Left renal pelvis (tissue), 4 donors: ENCODE measurements around the gene SOCS3. TPM values are rescaled to one million over a fixed set of nuclear protein-coding genes. Genes with fewer than 3 reads are reported as not detected.
"Not testable (repeated sequence)": the region's sequence is repeated elsewhere in the genome, so short reads cannot be mapped to it uniquely, and the experiment has no call there.

Experiments
- DNase-seq, 4 donors: peaks; one replicate each; pipeline ENCODE4 v3.0.0-alpha.2; 2013; ENCODE audit warnings: low read depth in 4 of 4, low spot score in 3 of 4
- polyA plus RNA-seq, 4 donors: library from polyadenylated mRNA; unstranded; fragments of 120-200 nt; gene quantifications; one replicate each; pipeline ENCODE4 v1.2.1, GENCODE V29; 2013; ENCODE audit not compliant: insufficient read length in 4 of 4

Gene SOCS3
- polyA plus RNA-seq, 4 donors: 7.4 to 384 (median 7.6) TPM

DNA sequence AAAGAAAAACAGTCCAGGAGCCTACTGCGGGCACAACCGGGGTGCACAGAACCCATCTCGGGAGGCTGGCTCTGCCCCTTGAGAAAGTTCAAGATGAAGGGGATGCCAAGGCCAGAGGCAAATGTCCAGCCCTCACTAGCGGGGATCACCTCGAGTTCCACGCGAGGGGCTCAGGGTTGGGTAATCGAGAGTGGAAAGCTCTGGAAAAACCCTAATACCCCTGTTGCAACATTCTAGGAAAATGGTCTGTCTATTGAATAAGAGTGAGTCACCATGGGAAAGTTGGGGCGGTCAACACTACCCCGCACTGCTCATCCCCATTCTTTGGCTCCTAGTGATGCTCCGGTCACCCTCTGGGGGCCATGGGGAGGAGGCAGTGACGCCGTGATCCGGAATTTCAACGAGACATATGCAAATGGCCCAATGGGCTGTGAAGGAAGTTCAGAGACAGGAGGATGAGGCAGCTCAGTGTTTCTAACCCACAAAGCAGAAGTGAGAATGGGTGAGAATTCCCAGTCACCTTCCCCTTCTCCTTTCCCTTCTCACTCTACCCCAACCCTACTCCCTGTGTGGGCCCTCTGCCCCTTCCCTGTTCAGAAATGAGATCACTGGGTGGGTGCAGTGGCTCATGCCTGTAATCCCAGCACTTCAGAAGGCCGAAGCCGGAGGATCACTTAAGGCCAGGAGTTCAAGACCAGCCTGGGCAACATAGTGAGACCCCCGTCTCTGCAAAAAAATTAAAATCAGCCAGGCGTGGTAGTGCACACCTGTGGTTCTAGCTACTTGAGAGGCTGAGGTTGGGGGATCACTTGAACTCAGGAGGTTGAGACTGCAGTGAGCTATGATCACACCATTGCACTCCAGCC lies 22.4 kb downstream of the SOCS3 start:
- DNase-seq: no peak

DNA sequence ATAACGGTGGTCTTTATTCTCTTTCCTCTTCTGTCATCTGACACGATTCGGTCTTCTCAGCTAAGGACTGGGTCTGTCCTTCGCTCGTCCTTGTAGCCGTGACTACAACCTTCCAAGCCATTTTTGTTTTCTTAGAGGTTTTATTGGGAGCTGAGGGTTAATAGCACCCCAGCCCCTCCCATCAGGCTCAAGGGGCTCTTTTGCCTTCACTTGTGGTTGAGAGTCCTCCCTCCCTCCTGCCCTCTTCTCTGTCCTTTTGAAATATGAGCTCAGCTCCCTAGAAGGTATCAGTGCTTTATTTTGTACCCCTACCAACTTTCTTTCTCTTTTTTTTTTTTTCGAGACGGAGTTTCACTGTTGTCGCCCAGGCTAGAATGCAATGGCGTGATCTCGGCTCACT lies 24.7 kb downstream of the SOCS3 start:
- DNase-seq: no peak

DNA sequence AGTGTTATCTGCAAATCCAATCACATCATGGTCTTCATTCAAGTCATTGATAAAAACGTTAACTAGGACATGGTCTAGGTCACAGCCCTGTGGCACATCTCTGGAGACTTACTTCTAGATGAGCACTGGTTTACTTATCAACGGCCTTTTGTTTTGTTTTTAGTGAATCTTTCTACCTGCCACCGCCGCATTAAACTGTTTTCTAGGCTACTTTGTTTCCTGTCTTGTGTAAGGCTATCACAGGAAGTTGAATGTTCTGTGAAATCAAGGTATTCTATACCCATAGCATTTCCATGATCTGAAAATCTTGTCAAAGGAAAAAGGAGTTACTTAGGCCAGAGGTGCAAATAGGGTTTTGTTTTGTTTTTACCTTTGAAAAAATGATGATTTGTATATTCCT lies 26.9 kb downstream of the SOCS3 start:
- DNase-seq: no peak

DNA sequence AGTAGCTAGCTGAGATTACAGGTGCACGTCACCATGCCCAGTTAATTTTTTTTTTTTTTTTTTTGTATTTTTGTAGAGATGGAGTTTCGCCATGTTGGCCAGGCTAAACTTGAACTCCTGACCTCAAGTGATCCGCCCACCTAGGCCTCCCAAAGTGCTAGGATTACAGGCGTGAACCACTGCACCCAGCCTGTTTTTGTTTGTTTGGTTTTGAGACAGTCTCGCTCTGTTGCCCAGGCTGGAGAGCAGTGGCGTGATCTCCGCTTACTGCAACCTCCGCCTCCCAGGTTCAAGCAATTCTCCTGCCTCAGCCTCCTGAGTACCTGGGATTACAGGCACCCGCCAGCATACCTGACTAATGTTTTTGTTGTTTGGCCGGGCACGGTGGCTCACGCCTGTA lies 28.5 kb downstream of the SOCS3 start:
- DNase-seq: not testable (repeated sequence)

DNA sequence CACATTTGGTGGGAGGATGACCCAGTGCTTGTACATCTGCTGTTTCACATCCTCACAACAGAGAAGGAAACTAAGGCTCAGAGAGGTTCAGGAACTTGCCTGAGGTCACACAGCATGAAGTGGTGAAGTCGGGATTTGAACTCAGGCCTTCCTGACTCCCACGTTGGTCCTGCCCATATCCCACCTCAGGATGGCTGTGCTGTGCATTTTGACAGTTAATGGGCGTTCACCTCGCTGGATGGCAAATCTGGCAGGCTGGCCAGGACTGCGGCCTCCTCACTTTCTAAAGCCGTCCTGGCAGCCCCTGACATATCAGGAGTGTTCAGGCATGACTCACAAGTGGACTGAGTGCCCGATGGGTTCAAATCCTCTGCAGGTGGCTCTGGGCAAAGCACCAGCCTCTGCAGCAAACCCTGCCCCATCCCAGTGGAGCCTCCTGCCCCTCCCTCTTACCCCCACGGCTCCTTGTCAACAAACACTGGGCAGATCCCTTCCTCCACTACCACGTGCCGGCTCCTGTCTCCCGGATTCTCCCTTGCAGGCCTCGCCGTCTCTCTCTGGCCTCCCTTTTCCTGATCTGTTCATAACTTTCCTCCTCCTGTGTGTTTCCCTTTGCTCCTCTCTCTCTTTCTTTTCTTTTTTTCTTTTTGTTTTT lies 29.2 kb downstream of the SOCS3 start:
- DNase-seq: no peak

DNA sequence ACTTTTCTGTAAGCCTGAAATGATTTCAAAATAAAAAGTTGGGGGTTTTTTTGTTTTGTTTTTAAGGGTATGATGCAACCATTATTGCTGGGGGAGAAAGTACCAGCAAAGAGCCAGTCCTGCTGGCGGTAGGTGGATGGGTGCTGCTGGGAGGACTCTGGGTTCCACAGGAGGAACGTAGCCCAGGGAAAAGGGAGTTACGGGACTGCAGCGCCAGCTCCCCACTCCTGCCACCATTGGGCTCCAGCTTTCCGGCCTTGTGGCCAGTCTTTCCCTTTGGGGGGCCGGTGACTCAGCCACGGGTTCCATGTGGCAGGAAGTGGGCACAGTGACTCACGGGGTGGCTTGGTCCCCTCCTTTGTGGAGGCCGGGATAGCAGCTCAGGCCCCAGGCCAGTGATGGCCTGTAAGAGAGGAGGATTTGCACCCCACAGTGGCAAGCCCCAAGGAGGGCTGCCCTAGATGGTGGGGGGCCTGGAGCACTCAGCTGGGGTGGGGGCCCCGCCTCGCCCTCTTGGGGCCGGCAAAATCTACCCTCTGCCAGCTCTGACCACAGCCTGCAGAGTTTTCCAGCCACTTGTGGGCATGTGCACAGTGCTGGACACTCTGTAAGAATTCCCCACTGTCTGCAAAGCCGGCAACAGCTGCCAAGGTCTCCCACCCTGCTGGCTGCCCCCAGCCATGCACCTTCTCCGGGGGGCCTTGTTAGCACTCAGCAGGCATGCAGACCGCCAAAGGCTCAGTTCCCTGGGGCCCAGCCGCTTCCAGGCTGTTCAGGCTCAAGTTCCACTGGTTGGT lies 30.4 kb downstream of the SOCS3 start:
- DNase-seq: no peak

DNA sequence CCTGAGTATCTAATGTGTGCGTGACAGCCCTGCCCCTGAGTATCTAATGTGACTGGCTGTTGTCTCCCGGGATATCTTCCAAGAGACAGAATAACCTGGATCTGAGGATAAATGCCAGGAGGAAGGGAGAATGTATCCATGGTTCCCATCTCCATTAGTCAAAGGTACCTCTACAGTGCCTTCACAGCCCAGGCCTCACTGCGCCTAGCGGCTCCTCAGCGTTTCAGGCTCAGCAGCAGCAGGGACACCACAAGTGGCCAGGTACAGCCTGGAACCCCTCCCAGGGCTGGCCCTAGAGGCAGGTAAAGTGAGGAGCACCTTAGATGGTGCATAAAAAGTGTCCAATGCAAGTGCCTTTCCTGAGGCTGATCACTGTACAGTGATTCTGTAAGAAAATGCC lies 32.0 kb downstream of the SOCS3 start:
- no peak for DNase-seq

DNA sequence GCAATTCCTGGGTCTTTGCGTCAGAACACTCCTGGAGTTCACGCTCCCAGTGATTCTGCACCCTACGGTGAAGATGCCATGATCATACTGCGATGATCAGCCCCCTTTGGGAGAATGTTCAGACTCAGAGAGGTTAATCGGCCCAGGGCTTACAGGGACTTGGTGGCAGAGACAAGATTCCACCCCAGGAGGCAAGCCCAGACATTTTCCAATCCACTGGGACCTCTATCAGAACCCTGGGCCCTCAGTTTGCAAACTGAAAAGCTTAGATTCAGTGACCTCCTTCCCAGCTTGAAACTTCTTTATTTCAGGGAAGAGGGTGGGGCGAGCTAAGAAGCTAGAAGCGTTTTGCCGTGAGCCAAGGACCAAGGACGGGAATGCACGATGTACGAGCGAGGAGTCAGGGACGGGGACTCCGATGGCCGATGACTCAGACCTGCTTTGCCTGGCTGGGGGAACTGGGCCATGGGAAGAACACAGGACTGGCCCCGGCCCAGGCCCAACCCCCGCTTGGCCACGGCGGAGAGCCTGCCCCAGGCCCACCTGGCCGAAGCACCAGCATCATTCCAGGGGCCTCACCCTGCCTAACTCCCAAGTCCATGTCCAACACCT lies 34.7 kb downstream of the SOCS3 start:
- DNase-seq: no peak

DNA sequence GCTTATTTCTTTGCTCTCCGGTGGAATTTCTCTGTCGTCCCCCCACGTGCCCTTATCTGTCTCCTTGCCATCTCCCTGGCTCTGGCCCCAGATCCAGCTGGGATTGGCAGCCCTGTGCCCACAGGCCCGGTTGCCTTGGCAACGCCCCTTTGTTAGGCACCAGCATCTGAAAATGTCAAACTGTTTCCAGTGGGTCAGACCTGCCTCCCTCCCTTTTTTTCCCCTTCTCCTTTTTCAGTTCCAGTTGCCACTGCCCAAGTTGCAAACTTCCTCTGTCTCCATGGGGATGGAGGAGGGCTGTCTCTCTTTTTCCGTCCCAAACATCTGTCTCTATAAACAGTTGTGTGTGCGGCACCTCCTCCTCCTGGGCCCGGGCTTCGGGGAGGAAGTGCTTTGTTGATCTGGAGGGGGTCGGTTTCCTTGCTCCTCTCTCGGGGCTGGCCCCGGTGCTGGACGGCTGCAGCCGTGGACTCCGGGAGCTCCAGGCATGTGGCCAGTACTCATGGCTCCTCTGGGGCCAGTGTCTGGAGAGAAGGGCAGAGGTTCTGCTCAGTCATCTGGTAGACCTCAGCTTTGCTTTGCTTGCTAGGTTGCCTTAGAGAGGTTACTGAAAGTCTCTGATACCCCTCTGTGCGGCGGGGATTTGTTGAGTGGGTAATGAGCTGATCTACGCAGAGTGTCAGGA lies 35.3 kb downstream of the SOCS3 start:
- DNase-seq: peak in 3 of 4 donors; percentile 68 to 83 (median 78)

DNA sequence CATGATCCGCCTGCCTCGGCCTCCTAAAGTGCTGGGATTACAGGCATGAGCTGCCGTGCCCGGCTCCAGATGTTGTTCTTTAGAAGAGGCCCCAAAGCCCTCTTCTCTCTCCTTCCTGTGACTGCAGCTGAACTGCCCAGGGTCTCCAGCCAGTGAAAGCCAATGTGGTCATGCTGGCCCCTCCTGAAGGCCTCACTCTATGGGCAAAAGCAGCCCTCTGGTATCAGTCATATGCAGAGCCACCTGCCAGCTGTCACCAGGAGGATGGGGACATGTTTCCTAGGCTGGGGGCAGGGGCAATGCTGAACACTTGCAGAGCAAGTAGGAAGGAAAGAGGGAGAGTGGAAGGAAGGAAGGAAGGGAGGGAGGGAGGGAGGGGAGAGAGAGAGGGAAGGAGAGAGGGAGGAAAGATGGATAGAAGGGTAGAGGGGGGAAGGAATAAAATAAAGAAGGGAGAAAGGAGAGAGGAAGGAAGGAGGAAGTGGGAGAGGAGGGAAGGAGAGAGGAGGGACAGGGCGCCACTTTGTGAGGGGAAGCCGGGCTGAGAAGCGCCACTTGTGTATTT lies 36.0 kb downstream of the SOCS3 start:
- DNase-seq: no peak

DNA sequence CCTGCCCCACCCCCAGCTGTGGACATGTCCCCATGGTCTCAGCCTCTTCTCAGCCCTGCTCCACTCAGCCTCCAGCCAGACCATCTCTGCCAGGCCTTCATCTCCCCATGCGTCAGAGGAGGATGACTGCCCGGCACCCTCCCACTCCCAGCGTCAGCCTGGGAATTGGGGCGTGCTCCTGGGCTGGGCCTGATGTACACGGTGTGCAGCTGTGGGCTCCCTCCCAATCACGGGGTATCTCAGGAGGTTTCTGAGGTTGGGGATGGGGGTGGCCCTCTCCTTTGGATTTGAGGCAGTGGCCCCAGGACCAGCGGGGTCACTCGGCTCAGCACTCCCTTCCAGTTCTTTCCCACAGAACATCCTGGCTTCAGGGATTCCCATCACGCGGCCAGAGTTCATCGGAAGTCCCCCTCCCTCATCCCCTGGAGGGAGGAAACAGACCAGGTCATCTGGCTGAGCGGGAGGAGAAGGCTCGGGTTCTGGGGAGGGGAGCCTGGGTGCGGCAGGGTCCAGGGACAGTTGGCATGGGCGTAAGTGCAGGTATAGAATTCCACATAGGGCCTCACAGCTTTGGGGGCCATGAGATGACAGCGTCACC lies 36.9 kb downstream of the SOCS3 start:
- no peak for DNase-seq

DNA sequence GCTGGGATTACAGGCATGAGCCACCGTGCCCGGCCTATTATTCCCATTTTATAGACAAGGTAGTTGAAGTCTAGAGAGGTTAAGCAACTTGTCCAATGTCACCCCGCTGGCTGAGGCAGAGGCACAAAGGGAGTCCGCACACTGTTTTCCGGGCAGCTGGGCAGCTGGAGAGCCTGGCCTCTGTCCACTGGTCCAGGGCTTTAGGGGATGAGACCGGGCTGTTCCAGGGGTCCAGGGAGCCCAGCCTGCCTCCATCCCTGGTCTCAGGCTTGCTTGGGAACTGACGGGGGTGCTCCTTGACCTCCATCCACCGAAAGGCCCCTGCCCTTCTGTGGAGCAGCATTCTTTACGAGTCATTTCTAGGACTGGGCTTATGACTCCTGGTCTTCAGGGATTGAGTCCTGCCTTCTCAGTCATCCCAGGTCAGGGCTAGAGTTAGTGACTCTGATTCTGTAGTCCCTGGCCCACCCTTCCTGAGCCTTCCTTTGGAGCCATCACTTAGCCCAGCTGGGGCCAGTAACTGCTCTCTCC lies 37.5 kb downstream of the SOCS3 start:
- DNase-seq: no peak

DNA sequence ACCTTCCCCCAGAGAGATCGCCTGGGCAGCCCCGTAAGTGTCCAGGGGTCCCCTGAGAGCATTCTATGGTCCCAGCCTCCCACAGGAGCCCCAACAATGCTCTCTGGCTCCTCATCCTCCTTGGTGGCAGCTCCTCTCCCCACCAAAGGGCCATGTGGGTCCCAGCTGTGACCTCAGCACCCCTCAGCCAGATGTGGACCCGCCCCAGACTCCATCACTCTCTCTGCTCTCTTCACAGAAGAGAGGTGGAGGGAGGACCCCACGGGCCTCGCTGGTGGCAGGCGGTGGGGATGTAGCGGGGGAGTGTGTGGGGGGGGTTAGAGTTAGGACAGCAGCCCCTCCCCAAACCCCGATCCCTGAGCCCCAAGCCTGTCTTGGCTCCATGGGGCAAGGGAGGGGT lies 41.0 kb downstream of the SOCS3 start:
- no peak for DNase-seq

DNA sequence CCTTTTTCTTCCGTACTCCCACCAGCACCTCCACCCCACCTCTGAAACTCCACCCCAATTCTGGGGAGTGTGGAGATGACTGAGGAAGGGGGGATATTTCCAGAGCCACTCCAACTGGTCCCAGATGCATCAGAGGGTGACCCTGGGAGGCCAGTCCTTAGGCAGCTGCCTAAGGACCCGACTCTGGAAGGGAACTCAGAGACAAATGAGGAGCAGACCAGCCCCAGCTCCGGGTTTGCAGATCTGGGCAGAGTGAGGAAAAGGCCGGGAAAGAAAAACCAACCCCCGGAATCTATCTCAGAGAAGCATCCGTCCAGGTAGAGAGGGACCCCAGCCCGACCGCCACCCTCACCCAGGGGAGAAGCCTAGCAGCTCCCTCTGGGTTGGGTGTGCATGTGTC lies 41.5 kb downstream of the SOCS3 start:
- DNase-seq: no peak

DNA sequence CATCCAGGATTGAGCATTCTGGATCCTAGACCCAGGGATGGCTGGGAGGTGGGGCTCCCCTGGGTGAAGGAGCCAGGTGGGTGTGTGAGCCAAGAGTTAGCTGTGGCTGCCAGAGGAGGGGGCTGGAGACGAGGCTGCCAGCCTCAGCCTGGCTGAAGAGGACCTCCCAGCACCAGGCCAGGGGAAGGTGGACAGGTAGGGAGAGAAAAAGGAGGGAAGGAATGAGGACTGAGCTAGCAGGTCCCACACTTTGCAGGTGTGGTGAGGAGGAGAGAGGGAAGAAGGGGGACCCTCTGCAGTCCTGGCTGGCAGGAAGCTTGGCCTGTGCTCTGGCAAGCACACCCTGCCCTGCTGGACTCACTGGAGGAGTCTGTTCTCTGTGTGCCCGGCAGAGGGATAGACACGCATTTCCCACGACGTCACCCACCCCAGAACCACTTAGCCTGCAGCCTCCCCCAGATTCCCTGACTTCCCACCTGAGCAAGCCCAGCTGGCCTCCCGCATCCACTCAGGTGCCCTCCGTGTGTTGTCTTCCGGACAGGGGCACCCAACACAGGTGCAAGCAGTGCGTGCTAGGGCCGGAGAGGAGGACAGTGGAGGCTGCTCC lies 42.0 kb downstream of the SOCS3 start:
- no peak for DNase-seq

DNA sequence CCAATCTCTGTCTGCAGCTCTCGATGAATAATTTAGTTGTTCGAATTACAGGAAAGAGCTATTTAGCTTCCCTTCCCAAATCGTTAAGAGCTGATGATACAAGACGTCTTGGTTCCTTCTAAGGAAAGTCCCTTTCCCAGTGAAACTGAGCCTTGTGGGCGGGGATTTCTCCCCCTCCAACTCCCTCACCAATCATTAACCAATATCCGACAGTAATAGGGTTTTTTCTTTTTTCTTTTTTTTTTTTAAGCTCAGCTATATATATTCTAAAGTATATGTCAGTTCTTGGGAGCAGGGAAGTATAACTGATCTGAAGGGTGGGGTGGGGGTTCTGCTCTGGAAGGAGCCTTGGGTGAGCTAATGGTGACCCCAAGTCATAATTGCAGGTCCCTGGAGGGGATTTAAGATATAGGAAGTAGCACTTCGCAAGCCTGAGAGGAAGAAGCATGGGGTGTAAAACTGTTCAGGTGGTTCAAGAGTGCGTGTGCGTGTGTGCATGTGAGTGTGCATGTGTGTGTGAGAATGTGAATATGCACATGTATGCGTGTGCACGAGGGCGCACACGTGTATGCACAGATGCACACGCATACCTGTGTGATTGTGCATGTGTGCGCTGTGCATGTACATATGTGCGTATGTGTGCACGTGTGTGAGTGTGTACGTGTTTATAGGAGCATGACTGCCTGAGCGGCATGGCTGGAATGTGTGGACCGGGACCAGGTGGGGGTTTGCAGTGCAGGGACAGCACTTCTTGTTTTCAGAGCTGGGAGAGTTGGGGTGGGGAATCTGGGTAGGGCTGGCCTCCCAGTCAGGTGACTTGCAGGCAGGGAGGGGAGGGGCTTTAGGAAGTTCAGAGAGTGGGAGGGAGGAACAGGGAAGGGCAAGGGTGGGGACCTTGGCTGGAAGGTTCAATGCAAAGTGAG lies 42.7 kb downstream of the SOCS3 start:
- no peak for DNase-seq

DNA sequence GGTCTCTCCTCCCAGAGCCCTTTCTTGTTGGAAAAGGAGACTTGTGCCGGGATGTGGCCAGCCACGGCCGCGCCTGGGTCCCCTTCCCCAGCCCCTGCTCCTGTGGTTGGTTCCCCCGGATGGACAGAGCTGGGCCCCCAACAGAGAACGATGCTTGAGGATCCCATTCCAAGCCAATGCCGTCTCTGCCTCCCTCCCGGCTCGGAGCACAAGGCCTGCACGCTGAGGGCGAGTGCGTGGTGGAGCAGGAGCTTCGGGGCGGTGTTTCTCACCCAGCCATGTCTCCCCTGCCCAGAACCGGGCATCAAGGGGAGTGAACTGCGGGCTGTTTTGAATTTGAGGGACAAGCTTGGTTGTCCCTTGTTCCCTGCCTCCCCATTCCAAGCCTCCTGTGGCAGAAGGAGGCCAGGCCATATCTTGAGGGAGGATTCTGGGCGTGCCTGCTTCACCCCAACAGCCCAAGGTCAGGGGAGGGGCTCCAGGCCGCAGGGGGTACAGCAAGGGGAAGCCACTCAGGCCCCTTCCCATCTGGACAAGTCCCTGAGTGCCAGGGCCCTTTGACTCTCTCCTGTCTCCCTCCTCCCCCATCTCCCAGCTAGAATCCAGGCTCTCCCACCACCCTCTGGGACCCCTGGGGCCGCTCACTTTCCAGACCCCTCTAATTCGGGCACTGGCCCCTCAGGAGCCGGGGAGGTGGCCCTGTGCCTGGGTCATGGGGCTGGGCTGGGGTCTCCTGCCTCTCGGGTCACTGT lies 43.6 kb downstream of the SOCS3 start:
- no peak for DNase-seq
